NOMO-1 treated with dmso at 0.1 percent for 144 hours (cell line): ENCODE measurements around the gene NEK11.

ENCODE experiments used
- DNase-seq: peaks from one replicate; lab custom pipeline; 2025; ENCODE audit not compliant: unreplicated experiment; lab: John Stamatoyannopoulos, UW

NEK11 gene

DNA sequence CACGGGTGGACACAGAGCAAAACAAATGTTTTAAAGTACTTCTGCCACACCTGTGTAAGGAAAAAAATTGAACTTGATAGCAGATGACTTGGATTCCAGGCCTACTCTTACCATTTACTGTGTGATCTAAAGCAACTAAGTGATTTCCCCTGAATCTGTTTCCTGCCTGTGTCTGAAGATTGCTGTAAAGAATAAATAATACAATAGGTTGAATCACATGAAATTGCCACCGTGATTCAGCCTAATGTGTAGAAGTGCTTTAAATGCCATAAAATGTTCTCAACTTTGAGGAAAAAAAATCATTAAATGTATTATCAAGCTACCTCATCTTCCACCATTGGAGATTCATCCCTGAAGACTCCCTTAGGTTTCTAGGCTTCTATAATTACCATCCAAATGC is 327.3 kb downstream of the NEK11 start:
- no peak for DNase-seq

DNA sequence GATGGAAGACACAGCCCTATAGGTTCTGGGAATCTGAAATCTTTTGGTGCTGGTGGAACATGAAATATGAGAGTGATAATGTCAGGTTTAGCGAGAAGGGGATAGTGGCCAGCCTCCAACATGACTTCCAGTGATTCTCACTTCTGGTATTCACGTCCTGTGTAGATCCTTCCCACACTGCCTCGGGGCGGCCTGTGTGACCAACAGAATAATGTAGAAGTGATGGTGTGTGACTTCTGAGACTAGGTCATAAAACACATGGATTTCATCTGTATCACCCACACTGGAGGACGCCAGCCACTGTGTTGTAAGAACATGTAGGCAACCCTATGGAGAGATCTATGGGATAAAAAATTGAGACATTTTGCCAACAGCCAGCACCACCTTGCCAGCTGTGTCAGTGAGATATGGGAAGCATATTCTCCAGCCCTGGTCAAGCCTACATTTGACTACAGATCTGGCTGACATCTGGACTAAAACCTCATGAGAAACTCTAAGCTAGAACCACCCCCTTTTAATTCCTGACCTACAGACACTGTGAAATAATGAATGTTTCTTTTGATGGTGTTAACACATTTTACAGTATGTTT is 329.4 kb downstream of the NEK11 start:
- no peak for DNase-seq

DNA sequence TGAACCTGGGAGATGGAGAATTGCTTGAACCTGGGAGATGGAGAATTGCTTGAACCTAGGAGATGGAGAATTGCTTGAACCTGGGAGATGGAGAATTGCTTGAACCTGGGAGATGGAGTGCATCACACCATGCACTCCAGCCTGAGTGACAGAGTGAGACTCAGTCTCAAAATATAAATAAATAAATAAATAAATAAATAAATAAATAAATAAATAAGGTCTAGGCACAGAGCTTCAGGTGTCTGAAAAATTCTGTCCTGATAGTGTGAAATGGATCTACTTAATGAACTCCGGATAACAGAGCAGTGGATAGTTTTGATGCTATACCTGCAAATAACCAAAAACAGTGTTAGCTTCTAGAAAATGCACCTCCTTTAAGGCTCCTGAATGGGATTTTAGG is 330.6 kb downstream of the NEK11 start:
- no peak for DNase-seq

DNA sequence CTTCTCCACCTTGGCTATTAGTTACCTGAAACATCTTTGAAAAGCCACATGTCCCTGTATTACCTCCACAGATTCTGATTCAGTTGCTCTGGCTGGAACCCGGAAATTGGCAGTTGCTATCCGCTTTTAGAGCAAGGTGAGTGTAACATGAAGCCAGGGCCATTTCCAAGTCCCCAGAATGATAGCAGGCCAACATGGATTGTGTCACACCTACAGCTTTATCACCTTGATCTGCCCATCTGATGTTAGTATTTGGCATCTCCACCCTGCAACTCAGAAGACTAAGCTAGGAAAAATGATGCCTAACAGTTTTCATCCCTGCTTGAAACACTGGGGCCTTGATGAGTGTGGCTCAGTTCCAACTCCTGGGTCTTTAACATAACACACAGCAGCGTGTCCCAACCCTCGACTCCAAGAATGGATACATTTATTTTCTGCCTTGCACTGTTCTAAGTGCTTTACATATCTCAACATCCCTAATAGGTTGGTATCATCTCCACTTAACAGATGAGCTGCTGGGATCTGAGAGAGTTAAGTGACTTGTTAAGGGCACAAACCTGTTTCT is 333.6 kb downstream of the NEK11 start:
- no peak for DNase-seq

GRCh38 chr3:131361066-131361463 is 334.4 kb downstream of the NEK11 start:
- DNase-seq = peak; percentile 57

DNA sequence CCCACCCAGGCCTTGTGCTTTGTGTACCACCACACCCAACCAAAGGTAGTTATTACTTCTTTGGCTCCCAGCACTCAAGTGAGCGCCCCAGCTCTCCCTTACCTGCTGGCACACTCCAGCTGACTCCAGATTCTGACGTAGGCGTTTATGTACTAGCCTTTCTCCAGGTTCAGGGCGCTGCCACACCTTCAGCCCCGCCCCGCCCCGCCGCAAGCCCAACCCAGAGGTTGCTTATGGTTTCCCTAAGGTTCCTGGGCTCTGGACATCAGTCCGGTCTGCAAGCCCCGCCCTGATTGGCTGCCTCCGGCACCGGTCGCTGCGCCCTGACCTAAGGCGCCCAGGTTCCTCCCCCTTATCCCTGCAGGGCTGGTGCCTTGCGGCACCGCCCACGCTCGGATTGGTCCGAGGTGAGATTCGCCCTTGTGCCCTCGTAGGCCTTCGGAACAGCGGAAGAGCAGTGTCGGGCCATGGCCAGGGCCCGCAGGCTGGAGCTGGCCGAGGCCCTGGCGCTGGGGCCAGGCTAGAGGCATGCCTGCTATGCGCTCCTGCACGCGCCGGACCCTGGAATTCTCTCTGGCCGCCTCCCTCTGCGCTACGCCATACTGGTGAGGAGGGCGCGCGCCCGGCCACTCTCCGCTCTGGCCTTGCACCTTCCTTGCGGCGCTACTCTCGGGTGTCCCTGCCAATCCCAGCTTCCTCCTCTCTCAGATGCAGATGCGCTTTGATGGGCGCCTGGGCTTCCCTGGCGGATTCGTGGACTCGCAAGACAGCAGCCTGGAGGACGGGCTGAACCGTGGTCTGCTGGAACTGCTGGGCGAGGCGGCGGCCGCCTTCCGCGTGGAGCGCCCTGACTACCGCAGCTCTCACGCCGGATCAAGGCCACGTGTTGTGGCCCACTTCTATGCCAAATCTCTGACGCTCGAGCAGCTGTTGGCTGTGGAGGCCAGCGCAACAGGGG is 335.1 kb downstream of the NEK11 start:
- peak; percentile 99 for DNase-seq

DNA sequence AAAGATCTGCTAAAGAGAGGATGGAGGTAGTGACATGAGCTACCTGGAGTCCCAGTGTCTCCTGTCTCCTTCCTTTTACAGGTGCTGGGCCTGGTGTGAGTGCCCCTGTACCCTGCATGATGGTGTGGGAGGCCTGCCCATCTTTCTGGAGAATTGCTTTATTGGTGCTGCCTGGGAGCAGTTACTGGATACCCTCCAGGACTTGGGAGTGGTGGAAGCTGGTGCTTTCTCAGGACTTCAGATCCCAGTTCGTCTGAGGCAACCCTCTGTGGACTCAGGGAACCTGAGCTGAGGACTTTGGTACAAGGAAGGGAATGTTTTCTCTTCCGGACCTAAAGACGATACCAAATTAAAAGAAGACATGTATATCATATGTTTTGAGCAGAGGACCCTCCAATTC is 336.6 kb downstream of the NEK11 start:
- no peak for DNase-seq

DNA sequence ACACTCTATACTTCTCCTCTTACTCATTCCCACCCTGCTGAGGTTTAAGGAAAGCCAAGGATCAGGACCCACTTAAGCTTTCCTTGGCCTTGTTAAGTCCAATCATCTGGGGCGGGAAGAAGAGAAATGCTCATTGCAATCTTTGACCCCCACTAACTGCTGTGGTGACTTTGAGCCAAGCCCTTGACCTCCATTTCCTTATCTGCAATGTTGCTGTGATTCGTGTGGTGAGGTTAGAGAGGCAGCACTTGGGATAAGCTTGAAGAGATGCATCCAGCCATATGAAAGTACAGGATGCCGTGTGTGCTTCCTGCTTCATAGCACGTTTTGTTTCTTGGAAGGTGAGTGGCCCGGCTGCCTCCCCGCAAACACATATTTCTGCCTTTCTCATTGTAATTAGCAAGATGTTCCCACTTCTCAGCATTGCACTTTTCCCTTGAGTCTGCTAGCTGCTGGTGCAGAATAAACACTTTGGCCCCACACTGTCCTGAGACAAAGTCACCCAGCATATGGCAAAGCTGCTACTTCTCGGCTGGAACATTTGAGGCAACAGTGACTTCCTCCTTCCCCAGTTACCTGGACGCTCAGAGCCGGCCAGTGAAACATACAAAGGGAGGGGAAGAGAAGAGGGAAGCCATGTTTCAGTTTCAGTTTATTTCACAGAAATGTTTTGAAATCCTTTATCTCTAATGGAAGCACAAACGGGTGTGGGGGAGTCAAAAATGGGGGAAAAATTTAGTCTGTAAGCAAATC is 344.4 kb downstream of the NEK11 start:
- DNase-seq = peak; percentile 59

DNA sequence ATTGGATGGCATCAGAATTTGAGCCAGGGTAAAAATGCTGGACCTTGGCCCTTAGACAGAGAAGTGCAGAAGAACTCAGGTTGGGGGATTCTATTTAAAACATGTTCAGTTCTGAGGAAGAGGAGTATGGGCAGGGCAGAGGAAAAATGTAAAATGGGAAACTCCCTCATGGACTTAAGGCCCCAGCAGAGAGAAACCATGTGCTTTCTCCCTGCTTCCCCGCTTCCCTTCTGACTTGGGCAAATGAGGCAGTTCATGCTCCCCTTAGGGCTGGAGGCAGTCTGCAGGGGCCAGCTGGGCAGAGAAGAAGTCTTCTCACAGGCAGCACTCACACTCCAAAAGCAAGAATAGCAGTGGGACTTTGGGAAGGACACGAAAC is 345.0 kb downstream of the NEK11 start:
- no peak for DNase-seq

DNA sequence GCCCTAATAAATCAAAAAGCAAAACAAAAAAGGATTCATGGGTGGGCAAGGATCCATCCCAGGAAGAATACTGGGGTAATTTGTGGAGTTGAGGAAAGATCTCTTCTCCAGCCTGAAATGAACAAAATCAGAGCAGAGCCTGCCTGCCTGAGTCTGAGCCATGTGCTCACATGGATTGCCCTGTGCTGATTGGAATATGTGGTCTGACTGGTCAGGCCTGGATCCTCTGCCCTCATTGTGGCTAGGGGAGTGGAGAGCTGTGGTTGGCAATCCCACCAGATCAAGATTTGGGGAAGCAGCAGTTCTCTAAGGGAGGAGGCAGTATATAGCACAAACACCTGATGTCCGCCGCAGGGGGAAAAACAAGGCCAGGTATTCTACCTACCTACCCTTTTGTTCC is 348.1 kb downstream of the NEK11 start:
- DNase-seq = no peak

DNA sequence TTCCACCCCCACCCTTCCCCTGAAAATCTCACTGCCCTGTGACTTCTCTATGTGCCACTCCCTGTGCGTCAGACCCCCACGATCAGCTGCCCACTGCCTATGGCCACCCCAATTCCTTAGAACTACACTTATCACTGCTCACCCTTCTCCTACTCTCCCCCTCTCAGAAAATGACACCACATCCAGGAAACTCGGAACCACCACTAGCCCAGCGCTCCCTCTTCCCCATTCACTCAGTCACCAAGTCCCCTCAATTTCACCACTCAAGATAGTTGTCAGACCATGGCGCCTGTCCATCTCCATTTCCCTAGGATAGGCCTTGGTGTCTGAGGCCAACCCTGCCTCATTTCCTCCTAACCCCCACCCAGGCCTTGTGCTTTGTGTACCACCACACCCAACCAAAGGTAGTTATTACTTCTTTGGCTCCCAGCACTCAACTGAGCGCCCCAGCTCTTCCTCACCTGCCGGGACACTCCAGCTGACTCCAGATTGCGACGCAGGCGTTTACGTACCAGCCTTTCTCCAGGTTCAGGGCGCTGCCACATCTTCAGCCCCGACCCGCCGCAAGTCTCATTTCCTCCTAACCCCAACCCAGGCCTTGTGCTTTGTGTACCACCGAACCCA is 354.3 kb downstream of the NEK11 start:
- DNase-seq = peak; percentile 36

DNA sequence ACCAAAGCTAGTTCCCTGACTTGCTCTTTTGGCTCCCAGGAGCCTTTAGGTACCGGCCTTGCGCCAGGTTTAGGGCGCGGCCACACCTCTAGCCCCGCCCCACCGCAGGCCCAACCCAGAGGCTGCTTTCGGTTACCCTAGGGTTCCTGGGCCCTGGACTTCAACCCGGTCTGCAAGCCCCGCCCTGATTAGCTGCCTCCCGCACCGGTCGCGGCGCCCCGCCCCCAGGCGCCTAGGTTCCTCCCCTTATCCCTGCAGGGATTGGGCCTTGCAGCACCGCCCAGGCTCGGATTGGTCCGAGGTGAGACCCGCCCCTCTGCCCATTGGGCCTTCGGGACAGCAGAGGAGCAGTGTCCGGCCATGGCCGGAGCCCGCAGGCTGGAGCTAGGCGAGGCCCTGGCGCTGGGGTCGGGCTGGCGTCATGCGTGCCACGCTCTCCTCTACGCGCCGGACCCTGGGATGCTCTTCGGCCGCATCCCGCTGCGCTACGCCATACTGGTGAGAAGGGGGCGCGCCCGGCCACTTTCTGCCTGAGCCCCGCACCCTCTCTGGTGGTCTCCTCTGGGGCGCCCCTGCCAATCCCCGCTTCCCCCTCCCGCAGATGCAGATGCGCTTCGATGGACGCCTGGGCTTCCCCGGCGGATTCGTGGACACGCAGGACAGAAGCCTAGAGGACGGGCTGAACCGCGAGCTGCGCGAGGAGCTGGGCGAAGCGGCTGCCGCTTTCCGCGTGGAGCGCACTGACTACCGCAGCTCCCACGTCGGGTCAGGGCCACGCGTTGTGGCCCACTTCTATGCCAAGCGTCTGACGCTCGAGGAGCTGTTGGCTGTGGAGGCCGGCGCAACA is 355.0 kb downstream of the NEK11 start, which contains the start of gene NUDT16:
NUDT16 (plus strand) TSS at position 330 of the 847 bp plus-strand sequence; CDS start at position 361, 31 bp downstream.
- DNase-seq = peak; percentile 100

GRCh38 chr3:131386429-131387165 is 359.9 kb downstream of the NEK11 start:
- peak; percentile 93 for DNase-seq

DNA sequence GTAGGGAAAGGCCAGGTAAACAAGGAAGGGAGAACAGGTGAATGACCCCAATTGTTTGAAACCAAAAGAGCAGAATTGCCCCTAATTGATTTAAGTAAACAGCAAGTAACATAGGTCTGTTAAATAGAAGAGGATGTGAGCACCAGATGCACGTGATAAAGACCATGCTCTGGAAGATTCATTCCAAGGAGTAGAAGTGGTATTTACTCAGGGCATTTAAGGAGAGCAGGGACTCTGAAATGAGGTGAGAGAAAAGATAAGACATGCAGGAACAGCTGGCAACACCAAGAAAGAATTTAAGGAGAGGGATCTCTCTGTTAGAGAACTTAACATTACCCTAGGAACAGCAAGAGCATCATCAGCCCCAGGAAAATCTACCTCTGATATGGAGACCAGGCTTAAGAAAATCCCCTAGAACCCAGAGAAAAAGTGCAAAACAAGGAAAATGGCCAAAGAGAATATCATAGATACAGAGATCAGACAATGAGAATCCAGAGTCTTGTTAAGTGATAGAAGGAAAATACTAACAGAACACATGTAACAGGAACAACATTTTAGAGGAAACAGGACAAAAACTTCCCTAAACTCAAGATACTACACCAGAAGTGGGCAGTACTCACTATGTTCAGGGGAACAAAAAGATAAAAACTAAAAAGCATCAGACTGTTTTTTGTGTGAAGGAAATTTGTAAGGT is 361.3 kb downstream of the NEK11 start:
- no peak for DNase-seq

DNA sequence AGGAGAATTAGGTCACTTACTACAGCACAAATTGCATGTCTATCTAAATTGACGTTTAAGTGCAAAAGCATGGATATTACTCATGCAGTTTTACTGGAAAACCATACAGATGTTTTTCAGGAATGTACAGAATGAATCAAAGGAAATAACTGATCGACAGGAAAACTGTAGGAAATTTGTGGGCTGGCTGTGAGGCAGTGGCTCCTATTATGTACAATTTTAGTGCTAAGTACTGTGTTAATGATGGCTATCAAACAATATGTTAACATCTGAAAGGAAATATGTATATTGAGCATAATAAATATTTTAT is 361.8 kb downstream of the NEK11 start:
- DNase-seq = no peak

DNA sequence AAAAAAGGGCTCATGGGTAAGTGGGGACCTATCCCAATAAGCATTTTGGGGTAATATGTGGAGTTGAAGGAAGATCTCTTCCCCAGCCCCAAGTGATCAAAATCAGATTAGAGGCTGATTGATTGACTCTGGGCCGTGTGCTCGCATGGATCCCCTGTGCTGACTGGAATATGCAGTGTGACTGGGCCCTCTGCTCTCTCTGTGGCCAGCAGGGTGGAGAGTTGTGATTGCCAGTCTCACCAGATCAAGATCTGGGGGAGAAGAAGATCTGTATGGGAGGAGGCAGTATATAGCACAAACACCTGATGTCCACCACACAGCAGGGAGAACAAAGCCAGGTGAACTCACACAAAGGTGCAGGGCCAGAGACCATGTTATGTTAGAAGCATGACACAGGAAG is 363.7 kb downstream of the NEK11 start:
- no peak for DNase-seq

DNA sequence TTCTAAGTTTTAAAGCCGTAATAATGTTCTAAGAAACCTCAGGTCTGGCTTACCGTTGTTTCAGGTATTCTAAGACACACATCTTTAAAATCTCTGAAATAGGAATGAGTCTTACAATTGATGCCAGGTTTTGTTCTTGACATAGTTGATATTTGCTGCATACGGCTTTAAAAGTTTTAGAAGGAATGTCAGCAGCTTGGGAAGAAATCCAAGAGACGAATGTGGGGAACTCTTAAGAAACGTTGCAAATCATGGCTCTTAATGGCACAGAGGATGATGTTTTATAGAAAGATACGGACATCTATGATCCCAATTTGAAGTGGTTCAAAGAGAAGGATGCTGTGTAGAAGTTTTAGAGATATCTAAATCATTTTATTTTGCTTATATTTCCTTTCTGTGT is 366.4 kb downstream of the NEK11 start:
- no peak for DNase-seq

- DNase-seq = no peak
Measured at GRCh38 chr3:131393868-131394267, 367.2 kb downstream of the NEK11 start.

DNA sequence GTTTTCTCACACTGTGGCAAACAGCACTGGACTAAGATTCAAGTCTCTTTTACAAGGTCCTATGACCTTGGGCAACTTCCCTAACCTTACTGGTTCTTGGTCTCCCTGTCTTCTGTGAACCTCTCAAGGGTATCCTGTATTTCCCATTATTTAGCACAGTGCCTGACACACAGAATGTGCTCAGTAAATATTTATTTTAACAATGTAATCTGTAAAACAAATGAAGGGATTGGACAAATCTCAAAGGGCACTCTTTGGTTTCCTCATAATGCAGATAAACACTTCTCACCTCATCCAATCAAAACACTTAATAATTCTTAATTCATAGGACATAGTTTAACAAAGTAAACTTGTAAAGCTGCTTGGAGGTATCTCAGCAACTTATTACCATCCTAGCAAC is 367.7 kb downstream of the NEK11 start:
- DNase-seq = no peak
